Keratinocyte (primary cell): ENCODE results near the gene SYCE3. TPM values are rescaled to one million over a fixed set of nuclear protein-coding genes. Genes with fewer than 3 reads are reported as not detected.

ENCODE experiments used
- DNase-seq: peaks from one replicate; pipeline ENCODE4 v3.0.0-alpha.2; 2011; ENCODE audit warnings: low read depth, missing footprints, low spot score
- FAIRE-seq: peaks from 2 replicates; lab custom pipeline; 2011; peaks lifted over from hg19 to GRCh38; lab: Jason Lieb, UNC
- H2AFZ ChIP-seq: 2 replicates; pipeline ENCODE4 v1.6.0; 2012; ENCODE audit warnings: low read length, control low read depth, inconsistent platforms; ENCODE audit not compliant: control insufficient read depth
- H3K27ac ChIP-seq: 2 replicates; pipeline ENCODE4 v1.5.1; 2011; ENCODE audit warnings: low read length; ENCODE audit not compliant: control insufficient read depth, insufficient read depth
- H3K27me3 ChIP-seq: 3 replicates; pipeline ENCODE4 v1.6.0; 2011; ENCODE audit warnings: low read length; ENCODE audit not compliant: control insufficient read depth, insufficient read depth; ENCODE audit errors: extremely low read depth
- H3K36me3 ChIP-seq, 2 experiments: 2 replicates in 1 of 2; 3 replicates in 1 of 2; pipeline ENCODE4 v1.5.1; 2011; ENCODE audit warnings: low read length in 2 of 2, mild to moderate bottlenecking in 1 of 2; ENCODE audit not compliant: control insufficient read depth in 2 of 2, insufficient read depth in 2 of 2; ENCODE audit errors: extremely low read depth in 1 of 2
- H3K4me1 ChIP-seq: 3 replicates; pipeline ENCODE4 v1.5.1; 2011; ENCODE audit warnings: low read length; ENCODE audit not compliant: control insufficient read depth, insufficient read depth; ENCODE audit errors: extremely low read depth
- H3K4me2 ChIP-seq: 3 replicates; pipeline ENCODE4 v1.6.0; 2011; ENCODE audit warnings: low read depth, low read length; ENCODE audit not compliant: control insufficient read depth, insufficient read depth; ENCODE audit errors: extremely low read depth
- H3K4me3 ChIP-seq, 3 experiments: fragments of 200-600 bp in 1 of 3; sonication (generic) in 1 of 3; 2 replicates in 2 of 3; 3 replicates in 1 of 3; pipeline ENCODE4 v1.5.1; 2011 to 2016; ENCODE audit warnings: low read length in 3 of 3, mild to moderate bottlenecking in 3 of 3, control low read depth in 2 of 3, inconsistent platforms in 1 of 3, low read depth in 1 of 3, mixed read lengths in 1 of 3, mixed run types in 1 of 3, moderate library complexity in 1 of 3; ENCODE audit not compliant: control insufficient read depth in 2 of 3, insufficient read depth in 2 of 3; ENCODE audit errors: extremely low read depth in 1 of 3
- H3K79me2 ChIP-seq: 2 replicates; pipeline ENCODE4 v1.6.0; 2012; ENCODE audit warnings: low read length; ENCODE audit not compliant: control insufficient read depth, insufficient read depth
- H3K9ac ChIP-seq: 3 replicates; pipeline ENCODE4 v1.6.0; 2011; ENCODE audit warnings: low read length; ENCODE audit not compliant: control insufficient read depth, insufficient read depth; ENCODE audit errors: extremely low read depth
- H3K9me1 ChIP-seq: 3 replicates; pipeline ENCODE4 v1.6.0; 2011; ENCODE audit warnings: low read length; ENCODE audit not compliant: control insufficient read depth, insufficient read depth; ENCODE audit errors: extremely low read depth
- H3K9me3 ChIP-seq: 2 replicates; pipeline ENCODE4 v1.5.1; 2012; ENCODE audit warnings: low read depth, low read length; ENCODE audit not compliant: control insufficient read depth
- H4K20me1 ChIP-seq: 3 replicates; pipeline ENCODE4 v1.6.0; 2011; ENCODE audit warnings: low read length; ENCODE audit not compliant: control insufficient read depth, insufficient read depth; ENCODE audit errors: extremely low read depth
- EZH2 ChIP-seq: IDR thresholded peaks from one replicate; pipeline ENCODE4 v1.6.1; 2012; ENCODE audit warnings: inconsistent platforms, mild to moderate bottlenecking, low read length, moderate library complexity
- dilution Hi-C: fragments of 300-500 bp; cut with MboI; formaldehyde crosslinking; loops from one replicate; pipeline ENCODE4 v1.7.0; 2020; ENCODE audit warnings: low sequenced_read_pairs; ENCODE audit not compliant: extremely low pct_ligation_motif_present
- polyA plus RNA-seq, 5 experiments: library from polyadenylated mRNA; depleted of rRNA in 3 of 5; stranded (reverse) in 3 of 5; stranded (forward) in 1 of 5; unstranded in 1 of 5; fragments of >200 nt; gene quantifications; 1 replicate in 1 of 5; 2 replicates in 3 of 5; 3 replicates in 1 of 5; pipeline versions ENCODE4 v1.2.1 to v1.2.3, GENCODE V29; 2011 to 2012; ENCODE audit warnings: missing spikeins in 2 of 5, low read depth in 1 of 5, low replicate concordance in 1 of 5
- TF ChIP-seq, protein P1 (sequence below), 3 experiments: IDR thresholded peaks in 1 of 3; conservative IDR thresholded peaks in 1 of 3; optimal IDR thresholded peaks in 1 of 3; 2 replicates in 2 of 3; 3 replicates in 1 of 3; pipeline versions ENCODE3 to v1.5.1; 2011; ENCODE audit warnings: low read length in 3 of 3, mild to moderate bottlenecking in 3 of 3, moderate library complexity in 2 of 3, control low read depth in 1 of 3, inconsistent platforms in 1 of 3; ENCODE audit not compliant: insufficient read depth in 2 of 3; ENCODE audit errors: extremely low read depth in 1 of 3

SYCE3 gene
- polyA plus RNA-seq, 1 donor (not counting 4 experiments of a cell fraction or from before 2014, with no cell fraction given) = 0.17 TPM

DNA sequence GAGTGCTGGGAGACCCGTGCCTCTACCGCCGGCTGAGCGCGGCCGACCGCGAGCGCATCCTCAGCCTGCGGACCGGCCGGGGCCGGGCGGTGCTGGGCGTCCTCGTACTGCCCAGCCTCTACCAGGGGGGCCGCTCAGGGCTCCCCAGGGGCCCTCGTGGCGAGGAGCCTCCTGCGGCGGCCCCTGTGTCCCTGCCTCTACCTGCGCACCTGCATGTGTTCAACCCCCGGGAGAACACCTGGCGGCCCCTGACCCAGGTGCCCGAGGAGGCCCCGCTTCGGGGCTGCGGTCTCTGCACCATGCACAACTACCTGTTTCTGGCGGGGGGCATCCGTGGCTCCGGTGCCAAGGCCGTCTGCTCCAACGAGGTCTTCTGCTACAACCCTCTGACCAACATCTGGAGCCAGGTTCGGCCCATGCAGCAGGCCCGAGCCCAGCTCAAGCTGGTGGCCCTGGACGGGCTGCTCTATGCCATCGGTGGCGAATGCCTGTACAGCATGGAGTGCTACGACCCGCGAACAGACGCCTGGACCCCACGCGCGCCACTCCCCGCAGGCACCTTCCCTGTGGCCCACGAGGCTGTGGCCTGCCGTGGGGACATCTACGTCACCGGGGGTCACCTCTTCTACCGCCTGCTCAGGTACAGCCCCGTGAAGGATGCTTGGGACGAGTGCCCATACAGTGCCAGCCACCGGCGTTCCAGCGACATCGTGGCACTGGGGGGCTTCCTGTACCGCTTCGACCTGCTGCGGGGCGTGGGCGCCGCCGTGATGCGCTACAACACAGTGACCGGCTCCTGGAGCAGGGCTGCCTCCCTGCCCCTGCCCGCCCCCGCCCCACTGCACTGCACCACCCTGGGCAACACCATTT is 13.6 kb downstream of the SYCE3 start:
- no peaks in the 10 kb centered on the region for H4K20me1 ChIP-seq
- no peak overlapping the region for H2AFZ ChIP-seq
- H3K9me3 ChIP-seq = no peaks in the 10 kb centered on the region
- H3K4me1 ChIP-seq = peaks cover 11% of the 10 kb centered on the region
- H3K36me3 ChIP-seq = no peaks in the 10 kb centered on the region
- no peaks in the 10 kb centered on the region for H3K9me1 ChIP-seq
- dilution Hi-C loops = no loop called here
- H3K79me2 ChIP-seq = no peaks in the 10 kb centered on the region
- no peak for TF ChIP-seq EZH2
- TF ChIP-seq, protein P1, sequence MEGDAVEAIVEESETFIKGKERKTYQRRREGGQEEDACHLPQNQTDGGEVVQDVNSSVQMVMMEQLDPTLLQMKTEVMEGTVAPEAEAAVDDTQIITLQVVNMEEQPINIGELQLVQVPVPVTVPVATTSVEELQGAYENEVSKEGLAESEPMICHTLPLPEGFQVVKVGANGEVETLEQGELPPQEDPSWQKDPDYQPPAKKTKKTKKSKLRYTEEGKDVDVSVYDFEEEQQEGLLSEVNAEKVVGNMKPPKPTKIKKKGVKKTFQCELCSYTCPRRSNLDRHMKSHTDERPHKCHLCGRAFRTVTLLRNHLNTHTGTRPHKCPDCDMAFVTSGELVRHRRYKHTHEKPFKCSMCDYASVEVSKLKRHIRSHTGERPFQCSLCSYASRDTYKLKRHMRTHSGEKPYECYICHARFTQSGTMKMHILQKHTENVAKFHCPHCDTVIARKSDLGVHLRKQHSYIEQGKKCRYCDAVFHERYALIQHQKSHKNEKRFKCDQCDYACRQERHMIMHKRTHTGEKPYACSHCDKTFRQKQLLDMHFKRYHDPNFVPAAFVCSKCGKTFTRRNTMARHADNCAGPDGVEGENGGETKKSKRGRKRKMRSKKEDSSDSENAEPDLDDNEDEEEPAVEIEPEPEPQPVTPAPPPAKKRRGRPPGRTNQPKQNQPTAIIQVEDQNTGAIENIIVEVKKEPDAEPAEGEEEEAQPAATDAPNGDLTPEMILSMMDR (optimal IDR thresholded peaks at IDR 0.05 in 1 of 3, IDR thresholded peaks at IDR 0.05 in 1 of 3, conservative IDR thresholded peaks at IDR 0.05 in 1 of 3; ENCODE audit: extremely low read depth in 1 of 3, insufficient read depth in 2 of 3, low read length in 3 of 3) = no peak
- H3K4me2 ChIP-seq = no peak overlapping the region
- no peak overlapping the region for H3K27ac ChIP-seq
- no peak overlapping the region for H3K9ac ChIP-seq
- peaks cover 13% of the 10 kb centered on the region for H3K27me3 ChIP-seq
- H3K4me3 ChIP-seq = no peak overlapping the region
- DNase-seq = no peak
- FAIRE-seq = no peak

DNA sequence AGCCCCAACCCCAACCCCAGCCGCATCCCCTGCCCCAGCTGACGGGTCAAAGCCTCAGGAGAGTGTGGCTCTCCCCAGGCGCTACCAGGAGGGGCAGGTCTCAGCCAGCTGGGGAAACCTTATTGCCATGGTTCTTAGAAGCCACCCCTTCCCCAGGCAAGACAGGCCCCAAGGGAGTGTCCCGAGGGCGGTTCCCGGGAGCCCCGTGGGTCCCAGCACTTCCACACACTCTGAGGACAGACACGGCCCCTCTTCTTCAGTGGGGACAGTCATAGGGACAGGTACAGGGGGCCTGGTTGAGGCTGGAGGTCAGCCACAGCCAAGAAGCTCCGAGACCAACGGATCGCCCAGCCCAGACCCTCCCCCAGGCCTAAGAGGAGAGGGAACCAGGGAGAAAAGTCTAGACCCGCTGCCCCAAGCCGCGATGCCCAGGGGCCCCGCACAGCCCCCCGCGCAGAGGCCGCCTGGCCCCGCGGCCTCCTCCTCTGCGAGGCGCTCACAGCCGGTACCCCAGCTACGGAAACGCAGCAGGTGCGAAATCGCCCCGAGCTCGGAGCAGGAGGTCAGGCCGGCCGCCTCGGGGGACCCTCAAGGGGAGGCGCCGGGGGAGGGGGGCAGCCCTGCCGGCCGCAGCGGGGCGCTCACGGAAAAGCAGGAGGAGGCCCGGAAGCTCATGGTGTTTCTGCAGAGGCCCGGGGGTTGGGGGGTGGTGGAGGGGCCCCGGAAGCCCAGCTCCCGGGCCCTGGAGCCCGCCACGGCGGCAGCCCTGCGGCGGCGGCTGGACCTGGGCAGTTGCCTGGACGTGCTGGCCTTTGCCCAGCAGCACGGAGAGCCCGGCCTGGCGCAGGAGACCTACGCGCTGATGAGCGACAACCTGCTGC is 14.4 kb downstream of the SYCE3 start:
- no peak for FAIRE-seq
- Histone ChIP-seq H3K4me2 (no peak overlapping the region), H3K9me3 (no peaks in the 10 kb centered on the region), H4K20me1 (no peaks in the 10 kb centered on the region), H3K9me1 (no peaks in the 10 kb centered on the region), H3K27ac (no peak overlapping the region), H3K36me3 (no peaks in the 10 kb centered on the region), H2AFZ (no peak overlapping the region), H3K4me1 (peaks cover 13% of the 10 kb centered on the region), H3K27me3 (peaks cover 13% of the 10 kb centered on the region), H3K4me3 (no peak overlapping the region), H3K9ac (no peak overlapping the region), H3K79me2 (no peaks in the 10 kb centered on the region)
- DNase-seq = no peak
- dilution Hi-C loops = no loop called here
- TF ChIP-seq EZH2 = no peak
